Glutamatergic neuron (in vitro differentiated cells): ENCODE results near the gene CISH. TPM values are rescaled to one million over a fixed set of nuclear protein-coding genes. Genes with fewer than 3 reads are reported as not detected.

ENCODE experiments used
- DNase-seq: peaks from one replicate; pipeline ENCODE4 v3.0.0; 2022
- H3K27ac Mint-ChIP-seq: one replicate; pipeline ENCODE4 v1.8.0; 2020; ENCODE audit warnings: mild to moderate bottlenecking, mixed read lengths, inconsistent platforms; ENCODE audit not compliant: unreplicated experiment
- H3K27me3 Mint-ChIP-seq: one replicate; pipeline ENCODE4 v1.8.0; 2020; ENCODE audit warnings: mild to moderate bottlenecking, moderate library complexity, mixed read lengths, inconsistent platforms; ENCODE audit not compliant: unreplicated experiment
- H3K36me3 Mint-ChIP-seq: one replicate; pipeline ENCODE4 v1.8.0; 2020; ENCODE audit warnings: mild to moderate bottlenecking, mixed read lengths, inconsistent platforms; ENCODE audit not compliant: unreplicated experiment
- H3K4me1 Mint-ChIP-seq: one replicate; pipeline ENCODE4 v1.8.0; 2020; ENCODE audit warnings: mild to moderate bottlenecking, low read depth, mixed read lengths, inconsistent platforms; ENCODE audit not compliant: unreplicated experiment
- H3K4me3 Mint-ChIP-seq: one replicate; pipeline ENCODE4 v1.8.0; 2020; ENCODE audit warnings: mild to moderate bottlenecking, mixed read lengths, inconsistent platforms; ENCODE audit not compliant: unreplicated experiment
- H3K9me3 Mint-ChIP-seq: one replicate; pipeline ENCODE4 v1.8.0; 2020; ENCODE audit warnings: mild to moderate bottlenecking, moderate library complexity, mixed read lengths, inconsistent platforms; ENCODE audit not compliant: unreplicated experiment
- total RNA-seq: library from RNA; stranded (reverse); fragmentation: NEBNext Ultra II Directional; extraction: Animal tissue kit (Norgen Biotek cat#: 25700); gene quantifications from one replicate; pipeline ENCODE4 v1.2.1, GENCODE V29; 2021; ENCODE audit not compliant: unreplicated experiment
- TF ChIP-seq, protein P1 (sequence below): fragments of 200-600 bp; sonication (generic); IDR thresholded peaks from one replicate; pipeline ENCODE4 v1.5.0; 2021; ENCODE audit not compliant: partially characterized antibody, unreplicated experiment

Gene CISH
- total RNA-seq, 1 donor from 2014 or later = 6.0 TPM

DNA sequence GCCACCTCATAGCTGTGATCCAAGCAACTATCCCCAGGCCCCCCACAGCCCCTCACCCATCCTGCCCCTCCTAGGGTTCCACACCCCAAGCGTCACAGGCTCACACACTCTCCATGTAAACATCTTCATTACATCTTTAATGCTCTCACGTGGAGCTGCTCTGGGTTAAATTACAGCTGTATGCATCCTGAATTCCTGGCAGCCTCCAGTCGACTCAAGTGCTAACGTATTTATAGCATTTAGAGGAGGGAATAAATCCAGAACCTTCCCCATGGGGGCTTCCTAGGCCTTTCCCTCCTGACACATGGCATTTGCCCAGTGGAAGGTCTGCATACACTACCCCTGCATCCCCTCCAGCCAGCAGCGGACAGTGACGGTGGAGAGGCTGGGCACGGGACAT, 53.7 kb downstream of the CISH start:
- H3K36me3 Mint-ChIP-seq = no peaks in the 10 kb centered on the region
- TF ChIP-seq, protein P1, sequence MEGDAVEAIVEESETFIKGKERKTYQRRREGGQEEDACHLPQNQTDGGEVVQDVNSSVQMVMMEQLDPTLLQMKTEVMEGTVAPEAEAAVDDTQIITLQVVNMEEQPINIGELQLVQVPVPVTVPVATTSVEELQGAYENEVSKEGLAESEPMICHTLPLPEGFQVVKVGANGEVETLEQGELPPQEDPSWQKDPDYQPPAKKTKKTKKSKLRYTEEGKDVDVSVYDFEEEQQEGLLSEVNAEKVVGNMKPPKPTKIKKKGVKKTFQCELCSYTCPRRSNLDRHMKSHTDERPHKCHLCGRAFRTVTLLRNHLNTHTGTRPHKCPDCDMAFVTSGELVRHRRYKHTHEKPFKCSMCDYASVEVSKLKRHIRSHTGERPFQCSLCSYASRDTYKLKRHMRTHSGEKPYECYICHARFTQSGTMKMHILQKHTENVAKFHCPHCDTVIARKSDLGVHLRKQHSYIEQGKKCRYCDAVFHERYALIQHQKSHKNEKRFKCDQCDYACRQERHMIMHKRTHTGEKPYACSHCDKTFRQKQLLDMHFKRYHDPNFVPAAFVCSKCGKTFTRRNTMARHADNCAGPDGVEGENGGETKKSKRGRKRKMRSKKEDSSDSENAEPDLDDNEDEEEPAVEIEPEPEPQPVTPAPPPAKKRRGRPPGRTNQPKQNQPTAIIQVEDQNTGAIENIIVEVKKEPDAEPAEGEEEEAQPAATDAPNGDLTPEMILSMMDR = no peak
- H3K9me3 Mint-ChIP-seq = no peaks in the 10 kb centered on the region
- H3K27me3 Mint-ChIP-seq = peaks cover under 1% of the 10 kb centered on the region
- H3K27ac Mint-ChIP-seq = no peak overlapping the region
- no peak for DNase-seq
- H3K4me1 Mint-ChIP-seq = peaks cover 6% of the 10 kb centered on the region
- H3K4me3 Mint-ChIP-seq = no peak overlapping the region

DNA sequence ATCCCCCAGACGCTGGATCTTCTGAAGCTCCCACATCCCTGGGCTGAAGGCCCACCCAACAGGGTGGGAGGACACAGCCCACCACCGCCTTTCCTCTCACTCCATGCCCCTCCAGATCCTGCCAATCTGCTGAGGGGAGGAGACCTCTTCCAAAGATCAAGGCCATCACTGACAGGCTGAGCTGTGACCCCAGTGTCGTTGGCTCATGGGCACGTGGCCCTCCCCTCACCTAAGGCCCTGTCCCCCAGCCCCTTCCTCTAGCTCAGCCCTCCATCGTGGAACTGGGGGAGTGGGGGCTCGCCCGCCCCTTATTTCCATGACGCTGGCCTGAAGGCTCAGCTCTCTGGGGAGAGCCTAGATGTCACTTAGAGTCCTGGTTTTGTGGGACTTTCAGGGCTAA, 54.5 kb downstream of the CISH start:
- Mint-ChIP-seq H3K4me1 (peaks cover 6% of the 10 kb centered on the region), H3K4me3 (no peak overlapping the region), H3K27me3 (peaks cover 3% of the 10 kb centered on the region), H3K9me3 (no peaks in the 10 kb centered on the region), H3K36me3 (no peaks in the 10 kb centered on the region), H3K27ac (no peak overlapping the region)
- TF ChIP-seq, protein P1 = no peak
- no peak for DNase-seq

Other genes with a start within 250 kb of the CISH start
- gene CACNA2D2, start 108.1 kb downstream of the CISH start, total RNA-seq = 5.0 TPM
- 13.0 TPM for gene C3orf18, start 44.0 kb downstream of the CISH start, total RNA-seq
- gene HEMK1, start 42.3 kb downstream of the CISH start, total RNA-seq = 21.1 TPM
- 10.7 TPM for gene MAPKAPK3, start 5.4 kb upstream of the CISH start, total RNA-seq
- gene DOCK3, start 63.2 kb upstream of the CISH start, total RNA-seq = 13.4 TPM